Measurements from ENCODE around the gene RAB44. TPM values are rescaled to one million over a fixed set of nuclear protein-coding genes. Genes with fewer than 3 reads are reported as not detected.
A peak's percentile ranks its signal among the peaks of the same experiment; 100 is the strongest.

The RAB44 gene
- total RNA-seq, 2 experiments from 2014 or later, result 0.07 TPM; not detected in 1

DNA sequence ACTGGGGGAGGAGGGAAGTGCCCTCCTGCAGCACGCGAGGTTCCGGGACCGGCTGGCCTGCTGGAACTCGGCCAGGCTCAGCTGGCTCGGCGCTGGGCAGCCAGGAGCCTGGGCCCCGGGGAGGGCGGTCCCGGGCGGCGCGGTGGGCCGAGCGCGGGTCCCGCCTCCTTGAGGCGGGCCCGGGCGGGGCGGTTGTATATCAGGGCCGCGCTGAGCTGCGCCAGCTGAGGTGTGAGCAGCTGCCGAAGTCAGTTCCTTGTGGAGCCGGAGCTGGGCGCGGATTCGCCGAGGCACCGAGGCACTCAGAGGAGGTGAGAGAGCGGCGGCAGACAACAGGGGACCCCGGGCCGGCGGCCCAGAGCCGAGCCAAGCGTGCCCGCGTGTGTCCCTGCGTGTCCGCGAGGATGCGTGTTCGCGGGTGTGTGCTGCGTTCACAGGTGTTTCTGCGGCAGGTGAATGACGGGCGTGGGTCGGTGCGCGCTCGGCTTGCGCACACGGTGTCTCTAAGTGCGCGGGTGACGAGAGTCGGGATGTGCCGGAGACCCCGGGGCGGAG lies 19.1 kb upstream of the RAB44 start, which contains the start of gene CDKN1A:
TSS of gene CDKN1A (plus strand) at position 227 of the 555 bp plus-strand sequence. CDS start 5,388 bp downstream, outside the sequence.
- Mint-ChIP-seq H3K36me3 (ENCODE audit: low read depth) (peaks cover 21% of the 10 kb centered on the region), H3K27me3 (peaks cover 4% of the 10 kb centered on the region), H3K9me3 (no peaks in the 10 kb centered on the region), H3K27ac (peak within 1 kb of the TSS; percentile 72), H3K4me3 (peak within 1 kb of the TSS; percentile 91), H3K4me1 (ENCODE audit: low read depth) (peaks cover 50% of the 10 kb centered on the region)
- ChIA-PET POLR2A (interaction anchor here (0.6 to 2.5 kb wide), 7 partner anchors 10 to 106 kb away, joined by 3 to 9 read pairs (median 4); no protein-coding TSS in a partner anchor), CTCF (interaction anchor here (0.7 to 6.8 kb wide), 8 partner anchors 9 to 104 kb away, joined by 3 to 36 read pairs (median 4); no protein-coding TSS in a partner anchor)
- TF ChIP-seq, protein P1, sequence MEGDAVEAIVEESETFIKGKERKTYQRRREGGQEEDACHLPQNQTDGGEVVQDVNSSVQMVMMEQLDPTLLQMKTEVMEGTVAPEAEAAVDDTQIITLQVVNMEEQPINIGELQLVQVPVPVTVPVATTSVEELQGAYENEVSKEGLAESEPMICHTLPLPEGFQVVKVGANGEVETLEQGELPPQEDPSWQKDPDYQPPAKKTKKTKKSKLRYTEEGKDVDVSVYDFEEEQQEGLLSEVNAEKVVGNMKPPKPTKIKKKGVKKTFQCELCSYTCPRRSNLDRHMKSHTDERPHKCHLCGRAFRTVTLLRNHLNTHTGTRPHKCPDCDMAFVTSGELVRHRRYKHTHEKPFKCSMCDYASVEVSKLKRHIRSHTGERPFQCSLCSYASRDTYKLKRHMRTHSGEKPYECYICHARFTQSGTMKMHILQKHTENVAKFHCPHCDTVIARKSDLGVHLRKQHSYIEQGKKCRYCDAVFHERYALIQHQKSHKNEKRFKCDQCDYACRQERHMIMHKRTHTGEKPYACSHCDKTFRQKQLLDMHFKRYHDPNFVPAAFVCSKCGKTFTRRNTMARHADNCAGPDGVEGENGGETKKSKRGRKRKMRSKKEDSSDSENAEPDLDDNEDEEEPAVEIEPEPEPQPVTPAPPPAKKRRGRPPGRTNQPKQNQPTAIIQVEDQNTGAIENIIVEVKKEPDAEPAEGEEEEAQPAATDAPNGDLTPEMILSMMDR (IDR thresholded peaks at IDR 0.05), result no peak
- intact Hi-C loops (cut with micrococcal nuclease), result no loop called here
- peak; percentile 62 for ATAC-seq
- DNase-seq, result peak; percentile 84

DNA sequence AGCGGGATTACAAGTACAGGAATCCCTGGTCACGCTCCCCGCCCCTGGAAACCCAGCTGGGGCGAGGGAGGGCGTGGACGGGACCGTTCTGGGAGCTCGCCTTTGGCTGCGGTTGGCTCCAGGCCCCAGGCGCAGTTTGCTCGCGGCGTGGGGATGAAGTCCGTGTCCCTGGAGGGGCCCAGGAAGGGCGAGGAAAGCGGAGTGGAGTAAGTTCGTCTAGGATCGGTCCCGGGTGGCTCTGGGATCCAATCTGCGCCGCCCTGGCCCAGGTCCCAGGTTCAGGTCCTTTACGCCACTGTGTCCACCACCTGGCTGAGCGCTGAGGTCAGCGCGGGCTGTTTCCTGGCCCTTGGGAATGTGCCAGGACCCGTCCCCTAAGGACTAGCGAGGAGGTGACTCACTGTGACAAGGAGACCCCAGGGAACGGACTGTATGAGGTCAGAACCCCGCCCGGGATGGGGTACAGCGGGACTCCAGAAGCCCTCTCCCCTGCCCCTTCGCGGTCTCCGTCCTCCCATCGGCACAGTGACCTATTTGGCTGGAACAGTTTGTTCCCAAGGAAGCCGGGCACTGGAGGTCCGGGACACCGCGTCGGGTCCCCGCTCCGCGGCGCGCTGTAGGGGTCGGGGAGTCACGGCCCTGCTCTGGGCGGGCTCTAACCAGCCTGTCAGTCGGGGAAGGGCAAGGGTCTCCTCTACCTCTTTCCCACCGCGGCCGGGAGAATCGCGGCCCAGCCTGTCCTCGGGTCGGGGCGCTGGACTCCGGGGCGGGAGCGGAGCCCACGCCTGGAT lies 18.4 kb upstream of the RAB44 start:
- POLR2A ChIA-PET, result interaction anchor here (0.6 to 2.5 kb wide), 16 partner anchors 9 to 105 kb away, joined by 3 to 9 read pairs (median 4); no protein-coding TSS in a partner anchor
- H3K36me3 Mint-ChIP-seq (ENCODE audit: low read depth), result peaks cover 27% of the 10 kb centered on the region
- TF ChIP-seq, protein P1 (IDR thresholded peaks at IDR 0.05), result no peak
- ATAC-seq (no peak), DNase-seq (no peak)
- peak overlapping the region; percentile 91 for H3K4me3 Mint-ChIP-seq
- intact Hi-C loops (cut with micrococcal nuclease), result no loop called here
- no peaks in the 10 kb centered on the region for H3K9me3 Mint-ChIP-seq
- peaks cover 55% of the 10 kb centered on the region for H3K4me1 Mint-ChIP-seq (ENCODE audit: low read depth)
- H3K27me3 Mint-ChIP-seq, result peaks cover 4% of the 10 kb centered on the region
- H3K27ac Mint-ChIP-seq, result peak overlapping the region; percentile 72
- CTCF ChIA-PET, result interaction anchor here (0.7 to 6.8 kb wide), 13 partner anchors 10 to 103 kb away, joined by 3 to 36 read pairs (median 4); no protein-coding TSS in a partner anchor

DNA sequence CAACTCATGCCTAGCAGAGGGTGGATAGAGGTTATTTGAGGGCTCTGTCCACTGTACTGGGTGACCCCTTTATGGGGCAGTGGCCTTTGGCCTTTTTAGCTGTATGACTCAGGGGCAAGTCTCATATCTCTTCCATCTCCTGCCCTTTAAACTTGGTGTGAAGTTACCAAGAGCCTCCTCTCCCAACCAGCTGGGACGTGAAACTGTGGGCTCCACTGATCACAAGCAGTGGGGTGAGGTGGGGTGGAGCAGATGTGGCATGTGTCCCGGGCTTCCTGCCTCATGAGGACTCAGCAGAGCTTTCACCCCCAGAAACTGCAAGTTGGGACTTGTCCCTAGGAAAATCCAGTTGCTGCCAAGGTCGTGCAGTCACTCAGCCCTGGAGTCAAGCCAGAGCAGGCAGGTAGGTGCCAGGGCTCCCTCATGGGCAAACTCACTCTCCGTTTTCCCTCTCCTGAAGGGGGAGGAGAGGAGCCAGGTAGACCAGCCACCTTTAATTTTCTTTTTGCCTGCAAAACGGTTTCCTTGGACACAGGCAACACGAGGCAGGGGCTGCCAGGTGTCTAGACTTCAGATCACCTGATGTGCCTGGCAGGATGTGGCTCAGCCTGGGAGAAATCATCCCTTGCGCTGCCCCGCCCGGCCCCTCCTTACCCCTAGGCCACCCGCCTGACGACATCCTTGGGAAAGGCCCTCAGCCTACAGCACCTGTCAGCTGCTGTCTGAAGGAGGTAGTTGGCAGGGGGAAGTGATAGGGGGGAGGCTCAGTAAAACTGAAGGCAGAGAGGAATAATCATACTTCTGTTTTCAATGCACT lies 15.1 kb upstream of the RAB44 start:
- peak overlapping the region; percentile 49 for H3K4me3 Mint-ChIP-seq
- peaks cover 41% of the 10 kb centered on the region for H3K4me1 Mint-ChIP-seq (ENCODE audit: low read depth)
- peak; percentile 83 for DNase-seq
- intact Hi-C loops (cut with micrococcal nuclease), result loop anchor here (5.0 kb wide), 2 partner anchors 60 to 75 kb away; no protein-coding TSS in a partner anchor
- peaks cover 53% of the 10 kb centered on the region for H3K36me3 Mint-ChIP-seq (ENCODE audit: low read depth)
- ChIA-PET CTCF (interaction anchor here (0.9 to 4.0 kb wide), 14 partner anchors 9 to 335 kb away, joined by 3 to 22 read pairs (median 4); no protein-coding TSS in a partner anchor), POLR2A (interaction anchor here (0.6 to 1.6 kb wide), 6 partner anchors 13 to 76 kb away, joined by 3 to 5 read pairs (median 4); no protein-coding TSS in a partner anchor)
- peak overlapping the region; percentile 81 for H3K27ac Mint-ChIP-seq
- TF ChIP-seq, protein P1 (IDR thresholded peaks at IDR 0.05), result no peak
- no peaks in the 10 kb centered on the region for H3K9me3 Mint-ChIP-seq
- H3K27me3 Mint-ChIP-seq, result peaks cover 4% of the 10 kb centered on the region
- peak; percentile 29 for ATAC-seq

DNA sequence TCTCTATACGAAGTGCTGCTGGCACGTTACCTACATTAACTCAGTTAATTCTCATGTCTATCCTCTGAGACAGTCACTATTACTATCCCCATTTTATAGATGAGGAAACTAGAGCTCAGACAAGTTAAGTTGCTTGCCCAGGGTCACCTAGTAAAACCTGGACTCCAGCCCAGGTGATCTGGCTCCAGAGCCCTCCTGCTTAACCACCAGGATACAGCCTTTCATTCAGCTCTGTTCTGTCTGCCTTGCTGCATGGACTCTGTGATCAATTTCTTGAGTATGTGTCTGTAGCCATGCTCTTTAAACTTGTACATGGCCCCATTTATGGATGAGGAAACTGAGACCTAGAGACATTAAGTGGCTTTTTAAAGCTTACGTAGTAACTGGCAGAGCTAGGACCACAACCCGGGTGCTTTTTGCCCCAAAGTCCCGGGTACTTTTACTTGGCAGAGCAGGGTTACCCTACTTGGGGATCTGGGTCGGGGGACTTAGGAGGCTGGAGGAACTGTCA lies 14.4 kb upstream of the RAB44 start:
- no peaks in the 10 kb centered on the region for H3K27me3 Mint-ChIP-seq
- peak overlapping the region; percentile 49 for H3K4me3 Mint-ChIP-seq
- POLR2A ChIA-PET, result interaction anchor here (0.9 to 1.1 kb wide), 3 partner anchors 16 to 54 kb away, joined by 3 read pairs; no protein-coding TSS in a partner anchor

More for the DNA sequence above, 14.4 kb upstream of the RAB44 start:
- intact Hi-C loops (cut with micrococcal nuclease), result loop anchor here (5.0 kb wide), 2 partner anchors 61 to 74 kb away; no protein-coding TSS in a partner anchor
- no peaks in the 10 kb centered on the region for H3K9me3 Mint-ChIP-seq
- H3K4me1 Mint-ChIP-seq (ENCODE audit: low read depth), result peaks cover 35% of the 10 kb centered on the region
- CTCF ChIA-PET, result interaction anchor here (1.7 to 4.0 kb wide), 7 partner anchors 8 to 335 kb away, joined by 5 to 22 read pairs (median 6); no protein-coding TSS in a partner anchor
- ATAC-seq (no peak), DNase-seq (no peak)
- H3K36me3 Mint-ChIP-seq (ENCODE audit: low read depth), result peaks cover 53% of the 10 kb centered on the region
- TF ChIP-seq, protein P1 (IDR thresholded peaks at IDR 0.05), result no peak
- H3K27ac Mint-ChIP-seq, result peak overlapping the region; percentile 34

All from activated CD8-positive, alpha-beta T cell treated with anti-CD3 and anti-CD28 coated beads for 36 hours (primary cell).